Measurements from ENCODE around the gene PLAGL2.

The PLAGL2 gene

DNA sequence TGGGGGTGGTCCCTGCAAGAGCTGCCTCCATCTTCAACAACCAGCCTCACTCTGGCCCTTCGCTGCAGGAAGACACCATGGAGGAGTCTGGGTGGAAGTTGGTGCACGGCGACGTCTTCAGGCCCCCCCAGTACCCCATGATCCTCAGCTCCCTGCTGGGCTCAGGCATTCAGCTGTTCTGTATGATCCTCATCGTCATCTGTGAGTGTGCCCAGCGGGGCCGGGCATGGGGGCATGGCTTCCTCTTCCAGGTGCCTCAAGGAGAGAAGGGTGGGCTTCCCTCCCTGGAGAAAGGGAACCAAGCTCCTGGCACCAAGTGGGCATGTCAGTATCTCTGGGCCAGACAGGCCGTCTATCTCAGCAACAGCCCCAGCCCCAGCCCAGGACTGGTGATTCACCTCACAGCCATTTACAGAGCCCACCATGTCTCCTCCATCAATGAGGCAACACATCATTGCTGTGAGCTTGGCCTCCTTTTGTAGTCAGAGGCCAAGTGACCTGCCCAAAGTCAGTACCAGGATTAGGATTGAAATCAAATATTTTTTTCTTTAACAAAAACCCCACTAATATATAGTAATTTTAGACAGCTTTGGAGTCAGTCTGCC, 57.9 kb downstream of the PLAGL2 start:
- no peak for DNase-seq (ENCODE audit: low read depth)

- DNase-seq (ENCODE audit: low read depth), result no peak
Observed at GRCh38 chr20:32144898-32145662, 62.5 kb downstream of the PLAGL2 start.

DNA sequence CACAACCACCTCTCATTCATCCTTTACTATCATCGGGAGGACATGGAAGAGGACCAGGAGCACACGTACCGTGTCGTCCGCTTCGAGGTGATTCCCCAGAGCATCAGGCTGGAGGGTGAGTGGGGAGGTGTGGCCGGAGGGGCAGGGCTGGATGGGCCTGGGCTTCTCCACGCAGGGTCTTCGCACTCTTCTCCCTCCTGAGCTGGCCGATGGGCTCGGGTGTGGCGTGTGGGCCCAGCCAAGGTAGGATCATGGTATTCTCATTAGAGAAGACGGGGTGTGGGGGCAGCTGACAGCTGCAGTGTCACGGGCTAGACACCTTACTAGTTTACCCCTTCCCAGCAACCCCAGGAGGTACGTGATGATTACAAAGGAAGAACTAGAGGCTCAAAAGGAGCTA, 64.6 kb downstream of the PLAGL2 start:
- no peak for DNase-seq (ENCODE audit: low read depth)
